Stomach (tissue), 4 donors: ENCODE results near the gene SEZ6L2.

Source experiments
- EP300 ChIP-seq: sonication (generic); formaldehyde crosslinking; IDR thresholded peaks from one replicate; pipeline ENCODE4 v1.6.1; 2017; ENCODE audit warnings: antibody characterized with exemption
- POLR2A ChIP-seq, 4 donors: fragments of 450-650 bp; IDR thresholded peaks; one replicate each; pipeline ENCODE4 v1.6.1; 2016; ENCODE audit warnings: antibody characterized with exemption in 4 of 4, control low read depth in 2 of 4, mild to moderate bottlenecking in 1 of 4, moderate library complexity in 1 of 4
- POLR2AphosphoS5 ChIP-seq, 3 donors: sonication (generic); formaldehyde crosslinking; IDR thresholded peaks; one replicate each; pipeline ENCODE4 v1.6.1; 2016; ENCODE audit warnings: antibody characterized with exemption in 3 of 3
- TF ChIP-seq, protein P1 (sequence below), 7 experiments: fragments of 450-650 bp in 4 of 7; fragments of 200-600 bp in 3 of 7; sonication (generic) in 3 of 7; IDR thresholded peaks; one replicate each; pipeline ENCODE4 v1.5.1; 2016 to 2019; ENCODE audit warnings: antibody characterized with exemption in 7 of 7, control low read depth in 2 of 7, mild to moderate bottlenecking in 1 of 7

GRCh38 chr16:29911676-29912010 lies 12.3 kb upstream of the SEZ6L2 start:
- TF ChIP-seq, protein P1, sequence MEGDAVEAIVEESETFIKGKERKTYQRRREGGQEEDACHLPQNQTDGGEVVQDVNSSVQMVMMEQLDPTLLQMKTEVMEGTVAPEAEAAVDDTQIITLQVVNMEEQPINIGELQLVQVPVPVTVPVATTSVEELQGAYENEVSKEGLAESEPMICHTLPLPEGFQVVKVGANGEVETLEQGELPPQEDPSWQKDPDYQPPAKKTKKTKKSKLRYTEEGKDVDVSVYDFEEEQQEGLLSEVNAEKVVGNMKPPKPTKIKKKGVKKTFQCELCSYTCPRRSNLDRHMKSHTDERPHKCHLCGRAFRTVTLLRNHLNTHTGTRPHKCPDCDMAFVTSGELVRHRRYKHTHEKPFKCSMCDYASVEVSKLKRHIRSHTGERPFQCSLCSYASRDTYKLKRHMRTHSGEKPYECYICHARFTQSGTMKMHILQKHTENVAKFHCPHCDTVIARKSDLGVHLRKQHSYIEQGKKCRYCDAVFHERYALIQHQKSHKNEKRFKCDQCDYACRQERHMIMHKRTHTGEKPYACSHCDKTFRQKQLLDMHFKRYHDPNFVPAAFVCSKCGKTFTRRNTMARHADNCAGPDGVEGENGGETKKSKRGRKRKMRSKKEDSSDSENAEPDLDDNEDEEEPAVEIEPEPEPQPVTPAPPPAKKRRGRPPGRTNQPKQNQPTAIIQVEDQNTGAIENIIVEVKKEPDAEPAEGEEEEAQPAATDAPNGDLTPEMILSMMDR (IDR thresholded peaks at IDR 0.05) = no peak
- no peak for TF ChIP-seq POLR2A (IDR thresholded peaks at IDR 0.05)
- TF ChIP-seq POLR2AphosphoS5 (IDR thresholded peaks at IDR 0.05) = no peak
- TF ChIP-seq EP300 = no peak
